ENCODE measurements around the gene ADI1. TPM values are rescaled to one million over a fixed set of nuclear protein-coding genes. Genes with fewer than 3 reads are reported as not detected.

Gene ADI1
- total RNA-seq, 2 donors from 2014 or later = 130 to 184 TPM

GRCh38 chr2:3534251-3534814 lies 15.0 kb upstream of the ADI1 start:
- Histone ChIP-seq H3K36me3 (no peaks in the 10 kb centered on the region), H3K27ac (peak overlapping the region; percentile 85 to 93), H3K4me1 (peaks cover 0 to 32% of the 10 kb centered on the region in 2 donors), H3K9me3 (no peaks in the 10 kb centered on the region), H3K4me3 (no peak overlapping the region), H3K27me3 (no peaks in the 10 kb centered on the region)
- DNase-seq (ENCODE audit: low spot score) = no peak
- TF ChIP-seq, protein P1, sequence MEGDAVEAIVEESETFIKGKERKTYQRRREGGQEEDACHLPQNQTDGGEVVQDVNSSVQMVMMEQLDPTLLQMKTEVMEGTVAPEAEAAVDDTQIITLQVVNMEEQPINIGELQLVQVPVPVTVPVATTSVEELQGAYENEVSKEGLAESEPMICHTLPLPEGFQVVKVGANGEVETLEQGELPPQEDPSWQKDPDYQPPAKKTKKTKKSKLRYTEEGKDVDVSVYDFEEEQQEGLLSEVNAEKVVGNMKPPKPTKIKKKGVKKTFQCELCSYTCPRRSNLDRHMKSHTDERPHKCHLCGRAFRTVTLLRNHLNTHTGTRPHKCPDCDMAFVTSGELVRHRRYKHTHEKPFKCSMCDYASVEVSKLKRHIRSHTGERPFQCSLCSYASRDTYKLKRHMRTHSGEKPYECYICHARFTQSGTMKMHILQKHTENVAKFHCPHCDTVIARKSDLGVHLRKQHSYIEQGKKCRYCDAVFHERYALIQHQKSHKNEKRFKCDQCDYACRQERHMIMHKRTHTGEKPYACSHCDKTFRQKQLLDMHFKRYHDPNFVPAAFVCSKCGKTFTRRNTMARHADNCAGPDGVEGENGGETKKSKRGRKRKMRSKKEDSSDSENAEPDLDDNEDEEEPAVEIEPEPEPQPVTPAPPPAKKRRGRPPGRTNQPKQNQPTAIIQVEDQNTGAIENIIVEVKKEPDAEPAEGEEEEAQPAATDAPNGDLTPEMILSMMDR (IDR thresholded peaks at IDR 0.05) = no peak

GRCh38 chr2:3533836-3534235 lies 14.5 kb upstream of the ADI1 start:
- no peak for DNase-seq (ENCODE audit: low spot score)
- TF ChIP-seq, protein P1 (IDR thresholded peaks at IDR 0.05) = no peak
- Histone ChIP-seq H3K27me3 (no peaks in the 10 kb centered on the region), H3K27ac (peak overlapping the region; percentile 85 to 93), H3K4me1 (peaks cover 0 to 32% of the 10 kb centered on the region in 2 donors), H3K9me3 (no peaks in the 10 kb centered on the region), H3K36me3 (no peaks in the 10 kb centered on the region), H3K4me3 (peak overlapping the region; percentile 17 to 26)

DNA sequence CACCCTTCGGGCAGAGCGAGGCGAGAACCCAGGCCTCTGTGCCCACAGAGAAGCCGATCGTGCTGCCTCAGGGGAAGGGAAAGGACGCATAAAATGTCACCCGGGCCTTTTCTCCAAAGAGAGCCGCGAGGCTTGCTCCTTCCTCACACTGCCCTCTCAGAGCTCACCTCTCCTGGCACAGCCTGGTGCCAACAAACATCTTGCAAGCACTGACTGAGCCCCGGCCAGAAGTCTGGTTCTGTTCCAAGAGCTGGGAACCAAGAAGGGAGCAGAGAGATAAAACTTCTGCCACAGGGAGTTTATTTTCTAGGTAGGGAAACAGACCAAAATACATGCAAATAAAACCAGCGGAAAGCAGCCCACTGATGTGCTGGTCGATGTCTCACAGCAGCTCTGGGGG lies 13.6 kb upstream of the ADI1 start:
- TF ChIP-seq, protein P1 (IDR thresholded peaks at IDR 0.05) = no peak
- Histone ChIP-seq H3K4me3 (peak overlapping the region; percentile 17 to 26), H3K27me3 (no peaks in the 10 kb centered on the region), H3K36me3 (no peaks in the 10 kb centered on the region), H3K9me3 (no peaks in the 10 kb centered on the region), H3K4me1 (peaks cover 0 to 32% of the 10 kb centered on the region in 2 donors), H3K27ac (peak overlapping the region; percentile 85 to 93)
- no peak for DNase-seq (ENCODE audit: low spot score)

DNA sequence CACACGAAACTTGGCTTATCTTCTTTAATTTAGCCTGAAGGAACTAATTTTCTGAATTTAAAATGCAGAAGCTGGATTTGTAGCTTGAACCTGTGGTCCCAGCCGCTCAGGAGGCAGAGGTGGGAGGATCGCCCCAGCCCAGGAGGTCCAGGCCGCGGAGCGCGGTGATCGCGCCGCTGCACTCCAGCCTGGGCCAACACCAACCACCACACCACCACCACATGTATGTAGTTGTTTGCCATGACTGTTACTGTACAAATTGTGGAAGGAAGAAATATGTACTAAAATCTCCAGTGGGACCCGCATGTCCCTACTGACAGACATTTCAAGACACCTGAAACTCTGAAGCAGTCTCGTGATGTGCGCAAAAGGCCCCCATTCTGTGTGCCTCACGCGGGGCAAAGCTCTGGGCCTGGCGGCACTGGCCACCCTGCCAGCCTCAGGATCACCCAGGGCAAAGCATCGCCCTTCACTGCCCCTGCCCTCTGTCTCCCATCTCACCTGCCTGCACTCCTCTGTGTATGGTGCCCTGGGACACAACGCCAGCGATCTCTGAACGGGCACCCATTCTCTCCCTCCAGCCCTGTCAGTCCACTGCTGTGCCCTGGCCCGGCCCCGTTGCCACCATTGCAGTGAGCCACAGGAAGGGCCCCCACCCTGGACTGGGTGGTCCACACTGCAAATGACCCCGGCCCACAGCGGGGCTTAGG lies 10.1 kb upstream of the ADI1 start:
- DNase-seq (ENCODE audit: low spot score) = no peak
- Histone ChIP-seq H3K36me3 (no peaks in the 10 kb centered on the region), H3K4me3 (no peak overlapping the region), H3K27ac (no peak overlapping the region), H3K9me3 (no peaks in the 10 kb centered on the region), H3K27me3 (no peaks in the 10 kb centered on the region), H3K4me1 (peaks cover 0 to 22% of the 10 kb centered on the region in 2 donors)
- TF ChIP-seq, protein P1 (IDR thresholded peaks at IDR 0.05) = no peak

GRCh38 chr2:3527886-3528785 lies 8.8 kb upstream of the ADI1 start:
- H3K4me3 ChIP-seq = no peak overlapping the region
- peaks cover 0 to 35% of the 10 kb centered on the region in 2 donors for H3K4me1 ChIP-seq
- no peak overlapping the region for H3K27ac ChIP-seq
- H3K36me3 ChIP-seq = no peaks in the 10 kb centered on the region
- DNase-seq (ENCODE audit: low spot score) = no peak
- TF ChIP-seq, protein P1 (IDR thresholded peaks at IDR 0.05) = no peak
- H3K9me3 ChIP-seq = no peaks in the 10 kb centered on the region
- no peaks in the 10 kb centered on the region for H3K27me3 ChIP-seq
